ENCODE data around the gene EHMT1.

The EHMT1 gene

DNA sequence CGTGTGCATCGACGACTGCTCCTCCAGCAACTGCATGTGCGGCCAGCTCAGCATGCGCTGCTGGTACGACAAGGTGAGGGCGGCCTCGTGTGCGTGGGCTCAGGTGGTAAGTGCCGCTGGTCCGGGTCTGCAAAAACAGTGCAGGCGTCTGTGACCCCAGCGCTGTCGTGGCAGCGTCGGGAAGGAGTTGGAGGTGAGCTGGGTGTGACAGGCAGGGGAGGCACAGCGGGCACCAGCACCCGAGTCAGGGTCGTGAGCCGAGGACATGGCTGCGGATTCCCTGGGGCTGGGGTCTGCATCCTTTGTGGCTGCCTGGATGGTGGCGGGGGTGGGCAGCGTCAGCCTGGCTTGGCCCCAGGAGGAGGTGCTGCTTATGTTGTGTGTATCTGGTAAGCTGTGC lies 195.6 kb downstream of the EHMT1 start:
- Histone ChIP-seq H3K27ac (replicated peaks) (no peak overlapping the region), H3K27me3 (ENCODE audit: insufficient read depth, poor library complexity, severe bottlenecking) (no peaks in the 10 kb centered on the region), H3K4me3 (replicated peaks; ENCODE audit: insufficient read depth, low read length) (no peak overlapping the region)
- TF ChIP-seq, protein P1, sequence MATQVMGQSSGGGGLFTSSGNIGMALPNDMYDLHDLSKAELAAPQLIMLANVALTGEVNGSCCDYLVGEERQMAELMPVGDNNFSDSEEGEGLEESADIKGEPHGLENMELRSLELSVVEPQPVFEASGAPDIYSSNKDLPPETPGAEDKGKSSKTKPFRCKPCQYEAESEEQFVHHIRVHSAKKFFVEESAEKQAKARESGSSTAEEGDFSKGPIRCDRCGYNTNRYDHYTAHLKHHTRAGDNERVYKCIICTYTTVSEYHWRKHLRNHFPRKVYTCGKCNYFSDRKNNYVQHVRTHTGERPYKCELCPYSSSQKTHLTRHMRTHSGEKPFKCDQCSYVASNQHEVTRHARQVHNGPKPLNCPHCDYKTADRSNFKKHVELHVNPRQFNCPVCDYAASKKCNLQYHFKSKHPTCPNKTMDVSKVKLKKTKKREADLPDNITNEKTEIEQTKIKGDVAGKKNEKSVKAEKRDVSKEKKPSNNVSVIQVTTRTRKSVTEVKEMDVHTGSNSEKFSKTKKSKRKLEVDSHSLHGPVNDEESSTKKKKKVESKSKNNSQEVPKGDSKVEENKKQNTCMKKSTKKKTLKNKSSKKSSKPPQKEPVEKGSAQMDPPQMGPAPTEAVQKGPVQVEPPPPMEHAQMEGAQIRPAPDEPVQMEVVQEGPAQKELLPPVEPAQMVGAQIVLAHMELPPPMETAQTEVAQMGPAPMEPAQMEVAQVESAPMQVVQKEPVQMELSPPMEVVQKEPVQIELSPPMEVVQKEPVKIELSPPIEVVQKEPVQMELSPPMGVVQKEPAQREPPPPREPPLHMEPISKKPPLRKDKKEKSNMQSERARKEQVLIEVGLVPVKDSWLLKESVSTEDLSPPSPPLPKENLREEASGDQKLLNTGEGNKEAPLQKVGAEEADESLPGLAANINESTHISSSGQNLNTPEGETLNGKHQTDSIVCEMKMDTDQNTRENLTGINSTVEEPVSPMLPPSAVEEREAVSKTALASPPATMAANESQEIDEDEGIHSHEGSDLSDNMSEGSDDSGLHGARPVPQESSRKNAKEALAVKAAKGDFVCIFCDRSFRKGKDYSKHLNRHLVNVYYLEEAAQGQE (IDR thresholded peaks at IDR 0.05; ENCODE audit: insufficient replicate concordance, low read depth) = no peak
- no peak for TF ChIP-seq GABPA (IDR thresholded peaks at IDR 0.05; ENCODE audit: low read depth)
- TF ChIP-seq POLR2AphosphoS5 (IDR thresholded peaks at IDR 0.05; ENCODE audit: low read depth) = no peak
- TF ChIP-seq, protein P2, sequence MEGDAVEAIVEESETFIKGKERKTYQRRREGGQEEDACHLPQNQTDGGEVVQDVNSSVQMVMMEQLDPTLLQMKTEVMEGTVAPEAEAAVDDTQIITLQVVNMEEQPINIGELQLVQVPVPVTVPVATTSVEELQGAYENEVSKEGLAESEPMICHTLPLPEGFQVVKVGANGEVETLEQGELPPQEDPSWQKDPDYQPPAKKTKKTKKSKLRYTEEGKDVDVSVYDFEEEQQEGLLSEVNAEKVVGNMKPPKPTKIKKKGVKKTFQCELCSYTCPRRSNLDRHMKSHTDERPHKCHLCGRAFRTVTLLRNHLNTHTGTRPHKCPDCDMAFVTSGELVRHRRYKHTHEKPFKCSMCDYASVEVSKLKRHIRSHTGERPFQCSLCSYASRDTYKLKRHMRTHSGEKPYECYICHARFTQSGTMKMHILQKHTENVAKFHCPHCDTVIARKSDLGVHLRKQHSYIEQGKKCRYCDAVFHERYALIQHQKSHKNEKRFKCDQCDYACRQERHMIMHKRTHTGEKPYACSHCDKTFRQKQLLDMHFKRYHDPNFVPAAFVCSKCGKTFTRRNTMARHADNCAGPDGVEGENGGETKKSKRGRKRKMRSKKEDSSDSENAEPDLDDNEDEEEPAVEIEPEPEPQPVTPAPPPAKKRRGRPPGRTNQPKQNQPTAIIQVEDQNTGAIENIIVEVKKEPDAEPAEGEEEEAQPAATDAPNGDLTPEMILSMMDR (IDR thresholded peaks at IDR 0.05; ENCODE audit: insufficient read depth, low read length) = no peak
- no peak for TF ChIP-seq SPI1 (IDR thresholded peaks at IDR 0.05; ENCODE audit: borderline replicate concordance, low read depth)
- no peak for DNase-seq (ENCODE audit: low read depth in 1 of 2, low spot score in 1 of 2)

DNA sequence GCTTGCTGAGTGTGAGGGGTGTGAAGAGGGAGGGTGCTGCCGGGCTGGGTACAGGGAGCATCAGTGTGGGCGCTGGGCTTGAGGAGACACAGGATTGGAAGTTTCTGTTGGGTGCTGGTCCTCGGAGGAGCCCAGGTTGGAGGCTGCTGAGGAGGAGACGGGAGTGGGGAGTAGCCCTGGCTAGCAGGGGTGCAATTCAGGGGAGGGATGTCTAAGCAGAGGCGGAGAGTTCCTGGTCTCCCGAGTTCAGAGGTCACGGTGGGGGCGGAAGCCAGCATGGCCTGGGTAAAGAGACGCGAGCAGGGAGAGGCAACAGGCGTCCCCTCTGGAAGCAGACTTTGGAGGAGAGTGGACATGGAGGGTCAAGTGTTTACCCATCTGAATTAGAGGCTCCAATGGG lies 196.0 kb downstream of the EHMT1 start:
- DNase-seq (ENCODE audit: low read depth in 1 of 2, low spot score in 1 of 2) = no peak

DNA sequence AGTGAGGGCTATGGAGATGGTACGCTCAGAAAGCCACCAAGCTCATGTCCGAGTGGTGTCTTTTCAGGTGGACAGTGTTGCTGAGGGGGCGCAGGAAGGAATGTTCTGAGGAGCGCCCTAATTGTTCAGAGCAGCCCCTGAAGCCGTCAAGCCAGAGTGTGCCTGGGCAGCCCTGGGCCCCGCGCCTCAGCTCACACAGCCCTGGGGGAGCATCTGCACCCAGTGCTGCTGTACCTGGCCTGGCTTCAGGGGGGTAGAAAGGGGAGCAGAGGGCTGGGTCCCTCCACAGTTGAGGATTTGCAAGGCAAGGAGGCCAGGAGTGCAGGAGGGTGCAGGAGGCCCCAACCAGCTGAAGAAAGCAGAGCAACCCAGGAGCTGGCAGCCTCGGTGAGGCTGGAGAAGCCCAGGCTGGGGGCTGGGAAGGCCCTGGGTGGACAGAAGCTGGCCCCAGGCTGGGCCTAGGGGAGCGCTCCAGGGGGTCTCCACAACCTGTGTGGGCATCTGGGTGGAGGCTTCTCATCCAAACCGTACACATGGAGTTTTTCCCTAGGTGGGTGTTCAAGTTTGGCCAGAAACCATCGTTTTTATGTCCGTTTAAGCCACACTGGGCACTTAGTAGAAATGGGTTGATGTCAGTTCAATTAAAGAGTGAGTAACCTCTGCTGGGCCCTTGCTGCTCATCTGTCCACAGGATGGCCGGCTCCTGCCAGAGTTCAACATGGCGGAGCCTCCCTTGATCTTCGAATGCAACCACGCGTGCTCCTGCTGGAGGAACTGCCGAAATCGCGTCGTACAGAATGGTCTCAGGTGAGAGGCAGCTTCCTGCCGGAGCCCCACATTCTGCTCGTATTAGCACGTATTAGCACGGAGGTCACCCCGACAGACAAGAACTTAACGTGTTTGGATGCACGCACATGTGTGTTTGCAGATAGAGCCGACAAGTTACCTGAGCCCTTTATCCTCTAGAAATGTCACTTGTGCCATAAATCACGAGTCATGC lies 196.8 kb downstream of the EHMT1 start:
- DNase-seq (ENCODE audit: low read depth in 1 of 2, low spot score in 1 of 2) = no peak
- H3K27me3 ChIP-seq (ENCODE audit: insufficient read depth, poor library complexity, severe bottlenecking) = no peaks in the 10 kb centered on the region
- TF ChIP-seq POLR2AphosphoS5 (IDR thresholded peaks at IDR 0.05; ENCODE audit: low read depth) = no peak
- no peak for TF ChIP-seq GABPA (IDR thresholded peaks at IDR 0.05; ENCODE audit: low read depth)
- no peak overlapping the region for H3K4me3 ChIP-seq (replicated peaks; ENCODE audit: insufficient read depth, low read length)
- no peak overlapping the region for H3K27ac ChIP-seq (replicated peaks)

More for the DNA sequence above, 196.0 kb downstream of the EHMT1 start:
- Histone ChIP-seq H3K4me3 (replicated peaks; ENCODE audit: insufficient read depth, low read length) (no peak overlapping the region), H3K27me3 (ENCODE audit: insufficient read depth, poor library complexity, severe bottlenecking) (no peaks in the 10 kb centered on the region), H3K27ac (replicated peaks) (no peak overlapping the region)
- no peak for TF ChIP-seq GABPA (IDR thresholded peaks at IDR 0.05; ENCODE audit: low read depth)
- TF ChIP-seq, protein P2 (IDR thresholded peaks at IDR 0.05; ENCODE audit: insufficient read depth, low read length) = no peak
- TF ChIP-seq POLR2AphosphoS5 (IDR thresholded peaks at IDR 0.05; ENCODE audit: low read depth) = no peak
- TF ChIP-seq, protein P1 (IDR thresholded peaks at IDR 0.05; ENCODE audit: insufficient replicate concordance, low read depth) = no peak
- no peak for TF ChIP-seq SPI1 (IDR thresholded peaks at IDR 0.05; ENCODE audit: borderline replicate concordance, low read depth)

DNA sequence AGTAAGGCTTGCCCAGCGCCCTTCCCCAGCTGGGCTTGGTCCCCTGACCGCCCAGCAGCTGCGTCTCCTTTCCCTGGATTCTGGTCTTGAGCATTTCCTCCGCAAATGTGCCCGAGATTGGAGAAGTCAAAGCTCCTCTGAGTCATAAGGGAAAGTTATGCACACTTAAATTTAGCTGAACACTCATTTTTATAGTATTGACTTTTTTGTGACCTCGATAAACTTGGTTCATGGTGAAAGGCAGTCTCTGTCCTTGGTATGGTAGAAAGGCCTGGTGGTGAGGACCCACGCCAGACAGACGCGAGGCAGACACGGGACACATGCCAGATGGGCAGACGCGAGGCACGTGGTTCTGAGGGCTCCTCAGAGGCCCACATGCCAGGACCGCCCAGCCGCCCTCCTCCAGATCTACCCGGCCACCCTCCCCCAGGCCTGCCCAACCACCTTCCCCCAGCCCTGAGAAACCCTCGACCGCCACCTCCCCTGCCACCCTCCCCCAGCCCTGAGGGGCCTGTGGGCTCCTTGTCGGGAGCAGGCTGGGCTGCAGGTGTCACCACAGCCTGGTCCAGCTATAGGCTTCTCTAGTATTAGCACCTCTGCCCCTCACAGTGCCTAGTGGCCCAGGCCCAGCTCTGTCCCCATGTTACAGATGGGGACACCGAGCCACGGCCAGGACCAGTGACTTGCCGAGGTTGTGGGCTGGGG lies 197.9 kb downstream of the EHMT1 start:
- no peak overlapping the region for H3K4me3 ChIP-seq (replicated peaks; ENCODE audit: insufficient read depth, low read length)
- no peaks in the 10 kb centered on the region for H3K27me3 ChIP-seq (ENCODE audit: insufficient read depth, poor library complexity, severe bottlenecking)
- H3K27ac ChIP-seq (replicated peaks) = no peak overlapping the region
- DNase-seq (ENCODE audit: low read depth in 1 of 2, low spot score in 1 of 2) = no peak
- TF ChIP-seq POLR2AphosphoS5 (IDR thresholded peaks at IDR 0.05; ENCODE audit: low read depth) (no peak), GABPA (IDR thresholded peaks at IDR 0.05; ENCODE audit: low read depth) (no peak), SPI1 (IDR thresholded peaks at IDR 0.05; ENCODE audit: borderline replicate concordance, low read depth) (no peak)
- TF ChIP-seq, protein P2 (IDR thresholded peaks at IDR 0.05; ENCODE audit: insufficient read depth, low read length) = no peak
- TF ChIP-seq, protein P1 (IDR thresholded peaks at IDR 0.05; ENCODE audit: insufficient replicate concordance, low read depth) = no peak
